CD14-positive monocyte (primary cell): ENCODE data around the gene JAK1. TPM values are rescaled to one million over a fixed set of nuclear protein-coding genes. Genes with fewer than 3 reads are reported as not detected.

Source experiments
- DNase-seq, 3 donors: peaks; one replicate each; pipeline ENCODE4 v3.0.0-alpha.2; 2011 to 2022
- H2AFZ ChIP-seq: 2 replicates; pipeline ENCODE4 v1.6.0; 2012; ENCODE audit warnings: mild to moderate bottlenecking, low read depth, low read length, inconsistent platforms; ENCODE audit not compliant: insufficient read depth, poor library complexity, severe bottlenecking
- H3K27ac ChIP-seq, 2 donors: 1 replicate in 1 of 2; 2 replicates in 1 of 2; pipeline ENCODE4 v1.5.1; 2012 to 2013; ENCODE audit warnings: low read length in 2 of 2, control low read depth in 1 of 2, inconsistent platforms in 1 of 2, low read depth in 1 of 2, mild to moderate bottlenecking in 1 of 2
- H3K27me3 ChIP-seq, 2 donors: one replicate each; pipeline versions ENCODE4 v1.6.0 to v1.6.1; 2011 to 2013; ENCODE audit warnings: low read length in 2 of 2; ENCODE audit not compliant: control insufficient read depth in 2 of 2, insufficient read depth in 2 of 2
- H3K36me3 ChIP-seq, 2 donors: replicated peaks in 1 of 2; 1 replicate in 1 of 2; 2 replicates in 1 of 2; pipeline versions ENCODE4 v1.5.1 to v1.6.1; 2012 to 2013; ENCODE audit warnings: low read length in 2 of 2, control low read depth in 1 of 2, inconsistent platforms in 1 of 2, mild to moderate bottlenecking in 1 of 2; ENCODE audit not compliant: insufficient read depth in 2 of 2, control insufficient read depth in 1 of 2
- H3K4me1 ChIP-seq, 2 donors: 1 replicate in 1 of 2; 2 replicates in 1 of 2; pipeline versions ENCODE4 v1.5.1 to v1.6.1; 2012 to 2013; ENCODE audit warnings: low read length in 2 of 2, control low read depth in 1 of 2, inconsistent platforms in 1 of 2, mild to moderate bottlenecking in 1 of 2, moderate library complexity in 1 of 2; ENCODE audit not compliant: insufficient read depth in 2 of 2, control insufficient read depth in 1 of 2
- H3K4me2 ChIP-seq: replicated peaks from 2 replicates; pipeline ENCODE3; 2012; ENCODE audit warnings: low read length, moderate library complexity, mild to moderate bottlenecking; ENCODE audit not compliant: poor library complexity, severe bottlenecking; ENCODE audit errors: extremely low read depth
- H3K4me3 ChIP-seq, 3 experiments: fragments of 200-600 bp in 1 of 3; sonication (generic) in 1 of 3; replicated peaks in 1 of 3; 1 replicate in 2 of 3; 2 replicates in 1 of 3; pipeline ENCODE4 v1.5.1; 2011 to 2013; ENCODE audit warnings: low read length in 3 of 3, mild to moderate bottlenecking in 3 of 3, control low read depth in 2 of 3, low read depth in 2 of 3, inconsistent platforms in 1 of 3, moderate library complexity in 1 of 3
- H3K79me2 ChIP-seq: 2 replicates; pipeline ENCODE4 v1.6.0; 2012; ENCODE audit warnings: mild to moderate bottlenecking, control low read depth, inconsistent platforms, low read length, moderate library complexity; ENCODE audit not compliant: insufficient read depth
- H3K9ac ChIP-seq: 2 replicates; pipeline ENCODE4 v1.6.0; 2017; ENCODE audit warnings: low read length, mild to moderate bottlenecking; ENCODE audit not compliant: insufficient read depth, poor library complexity, severe bottlenecking
- H3K9me3 ChIP-seq, 2 donors: replicated peaks in 1 of 2; 1 replicate in 1 of 2; 2 replicates in 1 of 2; pipeline versions ENCODE4 v1.5.1 to v1.6.1; 2012 to 2013; ENCODE audit warnings: low read length in 2 of 2, control low read depth in 1 of 2; ENCODE audit not compliant: control insufficient read depth in 1 of 2, insufficient read depth in 1 of 2
- H4K20me1 ChIP-seq: 2 replicates; pipeline ENCODE4 v1.6.0; 2012; ENCODE audit warnings: mild to moderate bottlenecking, low read length, control low read depth, moderate library complexity; ENCODE audit not compliant: insufficient read depth
- H3K27ac Mint-ChIP-seq, 7 donors: one replicate each; pipeline ENCODE4 v1.8.0; 2020; ENCODE audit warnings: mild to moderate bottlenecking in 7 of 7, mixed read lengths in 7 of 7, moderate library complexity in 6 of 7, inconsistent platforms in 2 of 7
- H3K27me3 Mint-ChIP-seq, 3 donors: one replicate each; pipeline ENCODE4 v1.8.0; 2021 to 2022; ENCODE audit warnings: low read depth in 3 of 3, mild to moderate bottlenecking in 3 of 3, mixed read lengths in 3 of 3, moderate library complexity in 3 of 3, inconsistent platforms in 1 of 3
- H3K36me3 Mint-ChIP-seq, 2 donors: one replicate each; pipeline ENCODE4 v1.8.0; 2020; ENCODE audit warnings: mixed read lengths in 2 of 2, inconsistent platforms in 1 of 2, mild to moderate bottlenecking in 1 of 2
- H3K4me1 Mint-ChIP-seq: one replicate; pipeline ENCODE4 v1.8.0; 2020; ENCODE audit warnings: mild to moderate bottlenecking, mixed read lengths
- H3K4me3 Mint-ChIP-seq, 2 donors: one replicate each; pipeline ENCODE4 v1.8.0; 2020; ENCODE audit warnings: mild to moderate bottlenecking in 2 of 2, mixed read lengths in 2 of 2, moderate library complexity in 1 of 2
- H3K9me3 Mint-ChIP-seq, 7 donors: one replicate each; pipeline ENCODE4 v1.8.0; 2020 to 2022; ENCODE audit warnings: mixed read lengths in 7 of 7, mild to moderate bottlenecking in 6 of 7, moderate library complexity in 6 of 7, inconsistent platforms in 2 of 7
- CTCF ChIP-seq: fragments of 200-600 bp; IDR thresholded peaks from one replicate; pipeline ENCODE4 v1.8.0; 2022; ENCODE audit warnings: antibody characterized with exemption, mild to moderate bottlenecking
- WGBS: methylation state at CpG from one replicate; pipeline ENCODE4 v1.1.5; 2013; ENCODE audit warnings: missing lambda C conversion rate; ENCODE audit not compliant: insufficient coverage; 5-methylcytosine and 5-hydroxymethylcytosine counted together
- intact Hi-C, 2 donors: fragments of 100-400 bp; cut with micrococcal nuclease; formaldehyde crosslinking; loops; one replicate each; pipeline versions ENCODE4 v1.15.0 to v1.15.1; 2023
- polyA plus RNA-seq, 3 donors: library from polyadenylated mRNA; depleted of rRNA in 1 of 3; unstranded in 2 of 3; stranded (reverse) in 1 of 3; fragments of 300-500 nt in 2 of 3; fragments of >200 nt in 1 of 3; fragmentation: Illumina TruSeq in 2 of 3; gene quantifications; 1 replicate in 2 of 3; 2 replicates in 1 of 3; pipeline ENCODE4 v1.2.3, GENCODE V29; 2012 to 2021

Gene JAK1
- polyA plus RNA-seq, 3 donors: 43.1 to 76.2 (median 72.6) TPM

- Mint-ChIP-seq H3K9me3 (no peaks in the 10 kb centered on the region), H3K4me1 (peaks cover 12% of the 10 kb centered on the region)
- peaks cover 52% of the 10 kb centered on the region for H3K79me2 ChIP-seq
These were observed 80.7 kb downstream of the JAK1 start for GRCh38 chr1:64885648-64886047.

GRCh38 chr1:64884261-64885040, 81.9 kb downstream of the JAK1 start:
- intact Hi-C loops: no loop called here
- Histone ChIP-seq H3K9me3 (no peaks in the 10 kb centered on the region), H2AFZ (no peak overlapping the region), H3K79me2 (peaks cover 40% of the 10 kb centered on the region), H3K36me3 (peaks cover 34 to 67% of the 10 kb centered on the region in 2 donors), H3K4me3 (no peak overlapping the region), H3K27ac (peak overlapping the region in 1 of 2 donors; percentile 18), H3K4me1 (no peaks in the 10 kb centered on the region), H3K4me2 (no peak overlapping the region), H3K27me3 (no peaks in the 10 kb centered on the region), H4K20me1 (peaks cover 89% of the 10 kb centered on the region), H3K9ac (no peak overlapping the region)
- Mint-ChIP-seq H3K9me3 (no peaks in the 10 kb centered on the region), H3K36me3 (peaks cover 40 to 42% of the 10 kb centered on the region in 2 donors), H3K27ac (peak overlapping the region in 1 of 7 donors; percentile 8), H3K4me3 (no peak overlapping the region), H3K27me3 (no peaks in the 10 kb centered on the region), H3K4me1 (peaks cover 8% of the 10 kb centered on the region)
- DNase-seq: no peak
- no peak for TF ChIP-seq CTCF
- 94% methylated on average over 3 of the region's 5 CpGs for WGBS

More at GRCh38 chr1:64885648-64886047, 80.7 kb downstream of the JAK1 start:
- Histone ChIP-seq H2AFZ (no peak overlapping the region), H3K4me3 (no peak overlapping the region), H3K9me3 (no peaks in the 10 kb centered on the region), H4K20me1 (peaks cover 90% of the 10 kb centered on the region), H3K9ac (no peak overlapping the region), H3K27ac (no peak overlapping the region), H3K27me3 (no peaks in the 10 kb centered on the region), H3K4me1 (no peaks in the 10 kb centered on the region), H3K36me3 (peaks cover 31 to 55% of the 10 kb centered on the region in 2 donors), H3K4me2 (no peak overlapping the region)
- no CpG with 5 or more reads among the region's 6 CpGs for WGBS
- H3K4me3 Mint-ChIP-seq: no peak overlapping the region
- no peak for TF ChIP-seq CTCF
- no peak overlapping the region for H3K27ac Mint-ChIP-seq
- H3K27me3 Mint-ChIP-seq: no peaks in the 10 kb centered on the region
- intact Hi-C loops: no loop called here
- no peak for DNase-seq
- H3K36me3 Mint-ChIP-seq: peaks cover 40 to 42% of the 10 kb centered on the region in 2 donors
